ENCODE results near the gene MUSK. TPM values are rescaled to one million over a fixed set of nuclear protein-coding genes. Genes with fewer than 3 reads are reported as not detected.

Gene MUSK
- total RNA-seq, 1 experiment from 2014 or later = not detected

- Mint-ChIP-seq H3K36me3 (ENCODE audit: insufficient read depth, unreplicated experiment) (no peaks in the 10 kb centered on the region), H3K4me3 (ENCODE audit: unreplicated experiment) (no peak overlapping the region), H3K27ac (ENCODE audit: unreplicated experiment) (peak overlapping the region; percentile 58), H3K4me1 (ENCODE audit: low read depth, unreplicated experiment) (peaks cover 14% of the 10 kb centered on the region), H3K9me3 (ENCODE audit: unreplicated experiment) (no peaks in the 10 kb centered on the region), H3K27me3 (ENCODE audit: insufficient read depth, unreplicated experiment) (no peaks in the 10 kb centered on the region)
- Histone ChIP-seq H3K4me3 (ENCODE audit: low read depth, low read length) (no peak overlapping the region), H3K4me1 (peaks cover 3% of the 10 kb centered on the region; the same call in 1 of the 2 replicates), H3K9me3 (no peaks in the 10 kb centered on the region), H3K27me3 (replicated peaks; ENCODE audit: control insufficient read depth, insufficient read depth, low read length) (no peaks in the 10 kb centered on the region), H3K36me3 (ENCODE audit: control insufficient read depth, insufficient read depth, low read length) (no peaks in the 10 kb centered on the region)
- CTCF ChIA-PET = no interaction called here
- POLR2A ChIA-PET = interaction anchor here (0.5 kb wide), 1 partner anchor 1921 kb away, joined by 4 read pairs; no protein-coding TSS in a partner anchor
- no TSS peak for BruUV-seq (replicated peaks)
- no peak for TF ChIP-seq CTCF (IDR thresholded peaks at IDR 0.05; ENCODE audit: insufficient read depth in 1 of 2, low read depth in 1 of 2, low read length in 1 of 2, severe bottlenecking in 1 of 2, unreplicated experiment in 1 of 2)
- intact Hi-C loops (cut with micrococcal nuclease; ENCODE audit: unreplicated experiment) = no loop called here
- peak in 1 of 2 experiments; percentile 31 for DNase-seq
Measured at GRCh38 chr9:110765926-110766325, 97.3 kb downstream of the MUSK start.

- H3K36me3 ChIP-seq (ENCODE audit: control insufficient read depth, insufficient read depth, low read length) = no peaks in the 10 kb centered on the region
- H3K4me3 ChIP-seq (ENCODE audit: low read depth, low read length) = no peak overlapping the region
- DNase-seq = no peak
- Mint-ChIP-seq H3K36me3 (ENCODE audit: insufficient read depth, unreplicated experiment) (no peaks in the 10 kb centered on the region), H3K9me3 (ENCODE audit: unreplicated experiment) (no peaks in the 10 kb centered on the region), H3K4me1 (ENCODE audit: low read depth, unreplicated experiment) (peaks cover 14% of the 10 kb centered on the region), H3K4me3 (ENCODE audit: unreplicated experiment) (no peak overlapping the region), H3K27ac (ENCODE audit: unreplicated experiment) (no peak overlapping the region), H3K27me3 (ENCODE audit: insufficient read depth, unreplicated experiment) (no peaks in the 10 kb centered on the region)
- BruUV-seq (replicated peaks) = no TSS peak
- CTCF ChIA-PET = no interaction called here
- intact Hi-C loops (cut with micrococcal nuclease; ENCODE audit: unreplicated experiment) = no loop called here
- no peaks in the 10 kb centered on the region for H3K27me3 ChIP-seq (replicated peaks; ENCODE audit: control insufficient read depth, insufficient read depth, low read length)
- peaks cover 3% of the 10 kb centered on the region; the same call in 1 of the 2 replicates for H3K4me1 ChIP-seq
- POLR2A ChIA-PET = no interaction called here
- H3K9me3 ChIP-seq = no peaks in the 10 kb centered on the region
- TF ChIP-seq CTCF (IDR thresholded peaks at IDR 0.05; ENCODE audit: insufficient read depth in 1 of 2, low read depth in 1 of 2, low read length in 1 of 2, severe bottlenecking in 1 of 2, unreplicated experiment in 1 of 2) = no peak
Measured at GRCh38 chr9:110767559-110768063, 99.0 kb downstream of the MUSK start.

- H3K9me3 ChIP-seq = no peaks in the 10 kb centered on the region
- no TSS peak for BruUV-seq (replicated peaks)
- ChIA-PET POLR2A (no interaction called here), CTCF (no interaction called here)
- H3K27me3 ChIP-seq (replicated peaks; ENCODE audit: control insufficient read depth, insufficient read depth, low read length) = no peaks in the 10 kb centered on the region
- TF ChIP-seq CTCF (IDR thresholded peaks at IDR 0.05; ENCODE audit: insufficient read depth in 1 of 2, low read depth in 1 of 2, low read length in 1 of 2, severe bottlenecking in 1 of 2, unreplicated experiment in 1 of 2) = no peak
- Mint-ChIP-seq H3K4me1 (ENCODE audit: low read depth, unreplicated experiment) (peaks cover 7% of the 10 kb centered on the region), H3K4me3 (ENCODE audit: unreplicated experiment) (no peak overlapping the region), H3K9me3 (ENCODE audit: unreplicated experiment) (no peaks in the 10 kb centered on the region), H3K27ac (ENCODE audit: unreplicated experiment) (no peak overlapping the region), H3K36me3 (ENCODE audit: insufficient read depth, unreplicated experiment) (no peaks in the 10 kb centered on the region), H3K27me3 (ENCODE audit: insufficient read depth, unreplicated experiment) (no peaks in the 10 kb centered on the region)
- H3K36me3 ChIP-seq (ENCODE audit: control insufficient read depth, insufficient read depth, low read length) = no peaks in the 10 kb centered on the region
- intact Hi-C loops (cut with micrococcal nuclease; ENCODE audit: unreplicated experiment) = no loop called here
- no peak overlapping the region for H3K4me3 ChIP-seq (ENCODE audit: low read depth, low read length)
- H3K4me1 ChIP-seq = no peaks in the 10 kb centered on the region; the same call in 1 of the 2 replicates
- no peak for DNase-seq
Measured at GRCh38 chr9:110768886-110769285, 100.3 kb downstream of the MUSK start.

Data from Caco-2 (cell line).